Measurements from ENCODE around the gene N4BP2. TPM values are rescaled to one million over a fixed set of nuclear protein-coding genes. Genes with fewer than 3 reads are reported as not detected.

The N4BP2 gene
- total RNA-seq, 4 donors from 2014 or later = 5.3 to 11.9 (median 11.1) TPM

- intact Hi-C loops (cut with DNase I; ENCODE audit: low total_unique reads) = loop anchor here (5.0 kb wide), 2 partner anchors 162 to 172 kb away; no protein-coding TSS in a partner anchor
- H3K4me3 ChIP-seq (ENCODE audit: low read depth, poor library complexity, severe bottlenecking) = no peak overlapping the region
- DNase-seq (ENCODE audit: low spot score in 2 of 2) = peak in 1 of 2 donors; percentile 69
- WGBS, 2 donors = 88 to 91% methylated on average over 3 of the region's 3 CpGs
- TF ChIP-seq CTCF (IDR thresholded peaks at IDR 0.05) (peak in 1 of 3 donors; percentile 76), POLR2A (IDR thresholded peaks at IDR 0.05) (no peak)
These were observed 93.3 kb downstream of the N4BP2 start for GRCh38 chr4:40149960-40150385.

GRCh38 chr4:40150932-40151331 lies 94.3 kb downstream of the N4BP2 start:
- no peak overlapping the region for H3K4me3 ChIP-seq (ENCODE audit: low read depth, poor library complexity, severe bottlenecking)
- intact Hi-C loops (cut with DNase I; ENCODE audit: low total_unique reads) = loop anchor here (5.0 kb wide), 1 partner anchor 171 kb away; no protein-coding TSS in a partner anchor
- no peak for DNase-seq (ENCODE audit: low spot score in 2 of 2)
- TF ChIP-seq CTCF (IDR thresholded peaks at IDR 0.05) (no peak), POLR2A (IDR thresholded peaks at IDR 0.05) (no peak)
- WGBS, 2 donors = 93 to 94% methylated on average over 3 of the region's 3 CpGs

GRCh38 chr4:40152637-40153036 lies 96.0 kb downstream of the N4BP2 start:
- no peak for TF ChIP-seq POLR2A (IDR thresholded peaks at IDR 0.05)
- TF ChIP-seq CTCF (IDR thresholded peaks at IDR 0.05) = no peak
- H3K4me3 ChIP-seq (ENCODE audit: low read depth, poor library complexity, severe bottlenecking) = no peak overlapping the region
- no peak for DNase-seq (ENCODE audit: low spot score in 2 of 2)
- WGBS, 2 donors = 81 to 91% methylated on average over 4 of the region's 4 CpGs
- intact Hi-C loops (cut with DNase I; ENCODE audit: low total_unique reads) = loop anchor here (5.0 kb wide), 1 partner anchor 170 kb away; no protein-coding TSS in a partner anchor

- H3K4me3 ChIP-seq (ENCODE audit: low read depth, poor library complexity, severe bottlenecking) = no peak overlapping the region
- WGBS, 2 donors = 90 to 91% methylated on average over 4 of the region's 4 CpGs
- intact Hi-C loops (cut with DNase I; ENCODE audit: low total_unique reads) = no loop called here
- no peak for TF ChIP-seq CTCF (IDR thresholded peaks at IDR 0.05)
- no peak for TF ChIP-seq POLR2A (IDR thresholded peaks at IDR 0.05)
- DNase-seq (ENCODE audit: low spot score in 2 of 2) = no peak
These were observed 100.8 kb downstream of the N4BP2 start for GRCh38 chr4:40157436-40157835.

GRCh38 chr4:40160258-40160657 lies 103.6 kb downstream of the N4BP2 start:
- intact Hi-C loops (cut with DNase I; ENCODE audit: low total_unique reads) = no loop called here
- 97% methylated on average over 9 of the region's 9 CpGs for WGBS, 2 donors

More at GRCh38 chr4:40160258-40160657, 103.6 kb downstream of the N4BP2 start:
- no peak for DNase-seq (ENCODE audit: low spot score in 2 of 2)
- H3K4me3 ChIP-seq (ENCODE audit: low read depth, poor library complexity, severe bottlenecking) = no peak overlapping the region
- TF ChIP-seq POLR2A (IDR thresholded peaks at IDR 0.05) (no peak), CTCF (IDR thresholded peaks at IDR 0.05) (no peak)
